CD14-positive monocyte (primary cell): ENCODE results near the gene CYTH3. TPM values are rescaled to one million over a fixed set of nuclear protein-coding genes. Genes with fewer than 3 reads are reported as not detected.
A peak's percentile ranks its signal among the peaks of the same experiment; 100 is the strongest.
"Not testable (repeated sequence)": the region's sequence is repeated elsewhere in the genome, so short reads cannot be mapped to it uniquely, and the experiment has no call there.

Experiments used
- DNase-seq, 3 donors: peaks; one replicate each; pipeline ENCODE4 v3.0.0-alpha.2; 2011 to 2022
- H2AFZ ChIP-seq: 2 replicates; pipeline ENCODE4 v1.6.0; 2012; ENCODE audit warnings: mild to moderate bottlenecking, low read depth, low read length, inconsistent platforms; ENCODE audit not compliant: insufficient read depth, poor library complexity, severe bottlenecking
- H3K27ac ChIP-seq, 2 donors: 1 replicate in 1 of 2; 2 replicates in 1 of 2; pipeline ENCODE4 v1.5.1; 2012 to 2013; ENCODE audit warnings: low read length in 2 of 2, control low read depth in 1 of 2, inconsistent platforms in 1 of 2, low read depth in 1 of 2, mild to moderate bottlenecking in 1 of 2
- H3K27me3 ChIP-seq, 2 donors: one replicate each; pipeline versions ENCODE4 v1.6.0 to v1.6.1; 2011 to 2013; ENCODE audit warnings: low read length in 2 of 2; ENCODE audit not compliant: control insufficient read depth in 2 of 2, insufficient read depth in 2 of 2
- H3K36me3 ChIP-seq, 2 donors: replicated peaks in 1 of 2; 1 replicate in 1 of 2; 2 replicates in 1 of 2; pipeline versions ENCODE4 v1.5.1 to v1.6.1; 2012 to 2013; ENCODE audit warnings: low read length in 2 of 2, control low read depth in 1 of 2, inconsistent platforms in 1 of 2, mild to moderate bottlenecking in 1 of 2; ENCODE audit not compliant: insufficient read depth in 2 of 2, control insufficient read depth in 1 of 2
- H3K4me1 ChIP-seq, 2 donors: 1 replicate in 1 of 2; 2 replicates in 1 of 2; pipeline versions ENCODE4 v1.5.1 to v1.6.1; 2012 to 2013; ENCODE audit warnings: low read length in 2 of 2, control low read depth in 1 of 2, inconsistent platforms in 1 of 2, mild to moderate bottlenecking in 1 of 2, moderate library complexity in 1 of 2; ENCODE audit not compliant: insufficient read depth in 2 of 2, control insufficient read depth in 1 of 2
- H3K4me2 ChIP-seq: replicated peaks from 2 replicates; pipeline ENCODE3; 2012; ENCODE audit warnings: low read length, moderate library complexity, mild to moderate bottlenecking; ENCODE audit not compliant: poor library complexity, severe bottlenecking; ENCODE audit errors: extremely low read depth
- H3K4me3 ChIP-seq, 3 experiments: fragments of 200-600 bp in 1 of 3; sonication (generic) in 1 of 3; replicated peaks in 1 of 3; 1 replicate in 2 of 3; 2 replicates in 1 of 3; pipeline ENCODE4 v1.5.1; 2011 to 2013; ENCODE audit warnings: low read length in 3 of 3, mild to moderate bottlenecking in 3 of 3, control low read depth in 2 of 3, low read depth in 2 of 3, inconsistent platforms in 1 of 3, moderate library complexity in 1 of 3
- H3K79me2 ChIP-seq: 2 replicates; pipeline ENCODE4 v1.6.0; 2012; ENCODE audit warnings: mild to moderate bottlenecking, control low read depth, inconsistent platforms, low read length, moderate library complexity; ENCODE audit not compliant: insufficient read depth
- H3K9ac ChIP-seq: 2 replicates; pipeline ENCODE4 v1.6.0; 2017; ENCODE audit warnings: low read length, mild to moderate bottlenecking; ENCODE audit not compliant: insufficient read depth, poor library complexity, severe bottlenecking
- H3K9me3 ChIP-seq, 2 donors: replicated peaks in 1 of 2; 1 replicate in 1 of 2; 2 replicates in 1 of 2; pipeline versions ENCODE4 v1.5.1 to v1.6.1; 2012 to 2013; ENCODE audit warnings: low read length in 2 of 2, control low read depth in 1 of 2; ENCODE audit not compliant: control insufficient read depth in 1 of 2, insufficient read depth in 1 of 2
- H4K20me1 ChIP-seq: 2 replicates; pipeline ENCODE4 v1.6.0; 2012; ENCODE audit warnings: mild to moderate bottlenecking, low read length, control low read depth, moderate library complexity; ENCODE audit not compliant: insufficient read depth
- H3K27ac Mint-ChIP-seq, 7 donors: one replicate each; pipeline ENCODE4 v1.8.0; 2020; ENCODE audit warnings: mild to moderate bottlenecking in 7 of 7, mixed read lengths in 7 of 7, moderate library complexity in 6 of 7, inconsistent platforms in 2 of 7
- H3K27me3 Mint-ChIP-seq, 3 donors: one replicate each; pipeline ENCODE4 v1.8.0; 2021 to 2022; ENCODE audit warnings: low read depth in 3 of 3, mild to moderate bottlenecking in 3 of 3, mixed read lengths in 3 of 3, moderate library complexity in 3 of 3, inconsistent platforms in 1 of 3
- H3K36me3 Mint-ChIP-seq, 2 donors: one replicate each; pipeline ENCODE4 v1.8.0; 2020; ENCODE audit warnings: mixed read lengths in 2 of 2, inconsistent platforms in 1 of 2, mild to moderate bottlenecking in 1 of 2
- H3K4me1 Mint-ChIP-seq: one replicate; pipeline ENCODE4 v1.8.0; 2020; ENCODE audit warnings: mild to moderate bottlenecking, mixed read lengths
- H3K4me3 Mint-ChIP-seq, 2 donors: one replicate each; pipeline ENCODE4 v1.8.0; 2020; ENCODE audit warnings: mild to moderate bottlenecking in 2 of 2, mixed read lengths in 2 of 2, moderate library complexity in 1 of 2
- H3K9me3 Mint-ChIP-seq, 7 donors: one replicate each; pipeline ENCODE4 v1.8.0; 2020 to 2022; ENCODE audit warnings: mixed read lengths in 7 of 7, mild to moderate bottlenecking in 6 of 7, moderate library complexity in 6 of 7, inconsistent platforms in 2 of 7
- WGBS: methylation state at CpG from one replicate; pipeline ENCODE4 v1.1.5; 2013; ENCODE audit warnings: missing lambda C conversion rate; ENCODE audit not compliant: insufficient coverage; 5-methylcytosine and 5-hydroxymethylcytosine counted together
- intact Hi-C, 2 donors: fragments of 100-400 bp; cut with micrococcal nuclease; formaldehyde crosslinking; loops; one replicate each; pipeline versions ENCODE4 v1.15.0 to v1.15.1; 2023
- polyA plus RNA-seq, 3 donors: library from polyadenylated mRNA; depleted of rRNA in 1 of 3; unstranded in 2 of 3; stranded (reverse) in 1 of 3; fragments of 300-500 nt in 2 of 3; fragments of >200 nt in 1 of 3; fragmentation: Illumina TruSeq in 2 of 3; gene quantifications; 1 replicate in 2 of 3; 2 replicates in 1 of 3; pipeline ENCODE4 v1.2.3, GENCODE V29; 2012 to 2021
- TF ChIP-seq, protein P1 (sequence below): fragments of 200-600 bp; IDR thresholded peaks from one replicate; pipeline ENCODE4 v1.8.0; 2022; ENCODE audit warnings: antibody characterized with exemption, mild to moderate bottlenecking

The CYTH3 gene
- polyA plus RNA-seq, 3 donors = 1.3 to 8.5 (median 1.4) TPM

- no peak overlapping the region for H2AFZ ChIP-seq
- H3K4me1 Mint-ChIP-seq = no peaks in the 10 kb centered on the region
- H3K27me3 ChIP-seq = no peaks in the 10 kb centered on the region
- no peaks in the 10 kb centered on the region for H4K20me1 ChIP-seq
- no peak overlapping the region for H3K4me3 Mint-ChIP-seq
- WGBS = 94% methylated on average over 22 of the region's 29 CpGs
- H3K4me3 ChIP-seq = no peak overlapping the region
- no peak overlapping the region for H3K4me2 ChIP-seq
- H3K36me3 ChIP-seq = peaks cover 74 to 100% of the 10 kb centered on the region in 2 donors
- H3K9me3 ChIP-seq = no peaks in the 10 kb centered on the region
- no peak overlapping the region for H3K27ac ChIP-seq
- no peak for DNase-seq
- peaks cover 0 to 3% (median 0%) of the 10 kb centered on the region in 7 donors for H3K9me3 Mint-ChIP-seq
- H3K9ac ChIP-seq = no peak overlapping the region
- H3K4me1 ChIP-seq = no peaks in the 10 kb centered on the region
- TF ChIP-seq, protein P1, sequence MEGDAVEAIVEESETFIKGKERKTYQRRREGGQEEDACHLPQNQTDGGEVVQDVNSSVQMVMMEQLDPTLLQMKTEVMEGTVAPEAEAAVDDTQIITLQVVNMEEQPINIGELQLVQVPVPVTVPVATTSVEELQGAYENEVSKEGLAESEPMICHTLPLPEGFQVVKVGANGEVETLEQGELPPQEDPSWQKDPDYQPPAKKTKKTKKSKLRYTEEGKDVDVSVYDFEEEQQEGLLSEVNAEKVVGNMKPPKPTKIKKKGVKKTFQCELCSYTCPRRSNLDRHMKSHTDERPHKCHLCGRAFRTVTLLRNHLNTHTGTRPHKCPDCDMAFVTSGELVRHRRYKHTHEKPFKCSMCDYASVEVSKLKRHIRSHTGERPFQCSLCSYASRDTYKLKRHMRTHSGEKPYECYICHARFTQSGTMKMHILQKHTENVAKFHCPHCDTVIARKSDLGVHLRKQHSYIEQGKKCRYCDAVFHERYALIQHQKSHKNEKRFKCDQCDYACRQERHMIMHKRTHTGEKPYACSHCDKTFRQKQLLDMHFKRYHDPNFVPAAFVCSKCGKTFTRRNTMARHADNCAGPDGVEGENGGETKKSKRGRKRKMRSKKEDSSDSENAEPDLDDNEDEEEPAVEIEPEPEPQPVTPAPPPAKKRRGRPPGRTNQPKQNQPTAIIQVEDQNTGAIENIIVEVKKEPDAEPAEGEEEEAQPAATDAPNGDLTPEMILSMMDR = no peak
- no peaks in the 10 kb centered on the region for H3K27me3 Mint-ChIP-seq
- intact Hi-C loops = no loop called here
- no peaks in the 10 kb centered on the region for H3K79me2 ChIP-seq
- peaks cover 77 to 89% of the 10 kb centered on the region in 2 donors for H3K36me3 Mint-ChIP-seq
- peak overlapping the region in 1 of 7 donors; percentile 66 for H3K27ac Mint-ChIP-seq
Measured at GRCh38 chr7:6151994-6152735, 120.3 kb downstream of the CYTH3 start.

- peaks cover 74 to 100% of the 10 kb centered on the region in 2 donors for H3K36me3 ChIP-seq
- WGBS = 97% methylated on average over 5 of the region's 12 CpGs
- H3K9ac ChIP-seq, intact Hi-C loops, H3K4me3 Mint-ChIP-seq, H3K9me3 Mint-ChIP-seq, H3K4me1 ChIP-seq, H3K27me3 ChIP-seq, H3K79me2 ChIP-seq, H2AFZ ChIP-seq, H3K9me3 ChIP-seq, H3K4me1 Mint-ChIP-seq, H3K4me2 ChIP-seq, H3K27me3 Mint-ChIP-seq, DNase-seq, H3K4me3 ChIP-seq, H3K27ac ChIP-seq, H4K20me1 ChIP-seq: not testable (repeated sequence)
- peaks cover 78 to 89% of the 10 kb centered on the region in 2 donors for H3K36me3 Mint-ChIP-seq
- H3K27ac Mint-ChIP-seq = peak overlapping the region in 1 of 7 donors; percentile 47
Measured at GRCh38 chr7:6151527-6151926, 120.9 kb downstream of the CYTH3 start.
